ENCODE data around the gene USP25. TPM values are rescaled to one million over a fixed set of nuclear protein-coding genes. Genes with fewer than 3 reads are reported as not detected.

The USP25 gene
- total and polyA plus RNA-seq, 2 of the 8 experiments (the other 6 are each of a cell fraction or from before 2014, with no cell fraction given), result 11.2 to 48.1 TPM

- TF ChIP-seq, protein P1, sequence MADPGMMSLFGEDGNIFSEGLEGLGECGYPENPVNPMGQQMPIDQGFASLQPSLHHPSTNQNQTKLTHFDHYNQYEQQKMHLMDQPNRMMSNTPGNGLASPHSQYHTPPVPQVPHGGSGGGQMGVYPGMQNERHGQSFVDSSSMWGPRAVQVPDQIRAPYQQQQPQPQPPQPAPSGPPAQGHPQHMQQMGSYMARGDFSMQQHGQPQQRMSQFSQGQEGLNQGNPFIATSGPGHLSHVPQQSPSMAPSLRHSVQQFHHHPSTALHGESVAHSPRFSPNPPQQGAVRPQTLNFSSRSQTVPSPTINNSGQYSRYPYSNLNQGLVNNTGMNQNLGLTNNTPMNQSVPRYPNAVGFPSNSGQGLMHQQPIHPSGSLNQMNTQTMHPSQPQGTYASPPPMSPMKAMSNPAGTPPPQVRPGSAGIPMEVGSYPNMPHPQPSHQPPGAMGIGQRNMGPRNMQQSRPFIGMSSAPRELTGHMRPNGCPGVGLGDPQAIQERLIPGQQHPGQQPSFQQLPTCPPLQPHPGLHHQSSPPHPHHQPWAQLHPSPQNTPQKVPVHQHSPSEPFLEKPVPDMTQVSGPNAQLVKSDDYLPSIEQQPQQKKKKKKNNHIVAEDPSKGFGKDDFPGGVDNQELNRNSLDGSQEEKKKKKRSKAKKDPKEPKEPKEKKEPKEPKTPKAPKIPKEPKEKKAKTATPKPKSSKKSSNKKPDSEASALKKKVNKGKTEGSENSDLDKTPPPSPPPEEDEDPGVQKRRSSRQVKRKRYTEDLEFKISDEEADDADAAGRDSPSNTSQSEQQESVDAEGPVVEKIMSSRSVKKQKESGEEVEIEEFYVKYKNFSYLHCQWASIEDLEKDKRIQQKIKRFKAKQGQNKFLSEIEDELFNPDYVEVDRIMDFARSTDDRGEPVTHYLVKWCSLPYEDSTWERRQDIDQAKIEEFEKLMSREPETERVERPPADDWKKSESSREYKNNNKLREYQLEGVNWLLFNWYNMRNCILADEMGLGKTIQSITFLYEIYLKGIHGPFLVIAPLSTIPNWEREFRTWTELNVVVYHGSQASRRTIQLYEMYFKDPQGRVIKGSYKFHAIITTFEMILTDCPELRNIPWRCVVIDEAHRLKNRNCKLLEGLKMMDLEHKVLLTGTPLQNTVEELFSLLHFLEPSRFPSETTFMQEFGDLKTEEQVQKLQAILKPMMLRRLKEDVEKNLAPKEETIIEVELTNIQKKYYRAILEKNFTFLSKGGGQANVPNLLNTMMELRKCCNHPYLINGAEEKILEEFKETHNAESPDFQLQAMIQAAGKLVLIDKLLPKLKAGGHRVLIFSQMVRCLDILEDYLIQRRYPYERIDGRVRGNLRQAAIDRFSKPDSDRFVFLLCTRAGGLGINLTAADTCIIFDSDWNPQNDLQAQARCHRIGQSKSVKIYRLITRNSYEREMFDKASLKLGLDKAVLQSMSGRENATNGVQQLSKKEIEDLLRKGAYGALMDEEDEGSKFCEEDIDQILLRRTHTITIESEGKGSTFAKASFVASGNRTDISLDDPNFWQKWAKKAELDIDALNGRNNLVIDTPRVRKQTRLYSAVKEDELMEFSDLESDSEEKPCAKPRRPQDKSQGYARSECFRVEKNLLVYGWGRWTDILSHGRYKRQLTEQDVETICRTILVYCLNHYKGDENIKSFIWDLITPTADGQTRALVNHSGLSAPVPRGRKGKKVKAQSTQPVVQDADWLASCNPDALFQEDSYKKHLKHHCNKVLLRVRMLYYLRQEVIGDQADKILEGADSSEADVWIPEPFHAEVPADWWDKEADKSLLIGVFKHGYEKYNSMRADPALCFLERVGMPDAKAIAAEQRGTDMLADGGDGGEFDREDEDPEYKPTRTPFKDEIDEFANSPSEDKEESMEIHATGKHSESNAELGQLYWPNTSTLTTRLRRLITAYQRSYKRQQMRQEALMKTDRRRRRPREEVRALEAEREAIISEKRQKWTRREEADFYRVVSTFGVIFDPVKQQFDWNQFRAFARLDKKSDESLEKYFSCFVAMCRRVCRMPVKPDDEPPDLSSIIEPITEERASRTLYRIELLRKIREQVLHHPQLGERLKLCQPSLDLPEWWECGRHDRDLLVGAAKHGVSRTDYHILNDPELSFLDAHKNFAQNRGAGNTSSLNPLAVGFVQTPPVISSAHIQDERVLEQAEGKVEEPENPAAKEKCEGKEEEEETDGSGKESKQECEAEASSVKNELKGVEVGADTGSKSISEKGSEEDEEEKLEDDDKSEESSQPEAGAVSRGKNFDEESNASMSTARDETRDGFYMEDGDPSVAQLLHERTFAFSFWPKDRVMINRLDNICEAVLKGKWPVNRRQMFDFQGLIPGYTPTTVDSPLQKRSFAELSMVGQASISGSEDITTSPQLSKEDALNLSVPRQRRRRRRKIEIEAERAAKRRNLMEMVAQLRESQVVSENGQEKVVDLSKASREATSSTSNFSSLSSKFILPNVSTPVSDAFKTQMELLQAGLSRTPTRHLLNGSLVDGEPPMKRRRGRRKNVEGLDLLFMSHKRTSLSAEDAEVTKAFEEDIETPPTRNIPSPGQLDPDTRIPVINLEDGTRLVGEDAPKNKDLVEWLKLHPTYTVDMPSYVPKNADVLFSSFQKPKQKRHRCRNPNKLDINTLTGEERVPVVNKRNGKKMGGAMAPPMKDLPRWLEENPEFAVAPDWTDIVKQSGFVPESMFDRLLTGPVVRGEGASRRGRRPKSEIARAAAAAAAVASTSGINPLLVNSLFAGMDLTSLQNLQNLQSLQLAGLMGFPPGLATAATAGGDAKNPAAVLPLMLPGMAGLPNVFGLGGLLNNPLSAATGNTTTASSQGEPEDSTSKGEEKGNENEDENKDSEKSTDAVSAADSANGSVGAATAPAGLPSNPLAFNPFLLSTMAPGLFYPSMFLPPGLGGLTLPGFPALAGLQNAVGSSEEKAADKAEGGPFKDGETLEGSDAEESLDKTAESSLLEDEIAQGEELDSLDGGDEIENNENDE (IDR thresholded peaks at IDR 0.05; ENCODE audit: insufficient replicate concordance, low read length), result no peak
- TF ChIP-seq GTF2F1 (IDR thresholded peaks at IDR 0.05; ENCODE audit: borderline replicate concordance, low read depth, low read length) (no peak), SIX5 (IDR thresholded peaks at IDR 0.05; ENCODE audit: low read depth, low read length) (no peak)
These were observed 109.2 kb downstream of the USP25 start (continued) for GRCh38 chr21:15839026-15839425.

All from H1 (cell line).